HG03439 (cell line): ENCODE results near the gene PARP9.

Source experiments
- ATAC-seq: cut with Tn5 transposase; IDR thresholded peaks from one replicate; pipeline ENCODE4 v1.9.1; 2021; ENCODE audit warnings: mild to moderate bottlenecking, moderate library complexity; ENCODE audit not compliant: unreplicated experiment

Gene PARP9

GRCh38 chr3:122564155-122564912, at the start of gene PARP9, which contains the start of gene DTX3L:
Gene PARP9 (minus strand): TSS chr3:122564300. CDS start chr3:122559620, 4,680 bp downstream.
Gene DTX3L (plus strand): TSS chr3:122564338. CDS start chr3:122564427, 89 bp downstream.
- ATAC-seq, result peak; percentile 68

- no peak for ATAC-seq
Observed at GRCh38 chr3:122612696-122613095, 48.6 kb upstream of the PARP9 start.

- ATAC-seq, result peak; percentile 92
Observed at GRCh38 chr3:122609798-122610559, 45.9 kb upstream of the PARP9 start.

GRCh38 chr3:122608916-122609315, 44.8 kb upstream of the PARP9 start:
- ATAC-seq, result no peak

GRCh38 chr3:122606330-122606729, 42.2 kb upstream of the PARP9 start:
- ATAC-seq, result no peak

GRCh38 chr3:122603056-122603455, 39.0 kb upstream of the PARP9 start:
- ATAC-seq, result no peak

- ATAC-seq, result no peak
Observed at GRCh38 chr3:122602011-122602710, 38.1 kb upstream of the PARP9 start.

GRCh38 chr3:122598556-122598955, 34.5 kb upstream of the PARP9 start:
- no peak for ATAC-seq

GRCh38 chr3:122598151-122598550, 34.1 kb upstream of the PARP9 start:
- no peak for ATAC-seq

- no peak for ATAC-seq
Observed at GRCh38 chr3:122594025-122594424, 29.9 kb upstream of the PARP9 start.

- no peak for ATAC-seq
Observed at GRCh38 chr3:122590610-122591009, 26.5 kb upstream of the PARP9 start.

GRCh38 chr3:122589297-122589696, 25.2 kb upstream of the PARP9 start:
- no peak for ATAC-seq

- no peak for ATAC-seq
Observed at GRCh38 chr3:122587572-122587971, 23.5 kb upstream of the PARP9 start.

GRCh38 chr3:122586773-122587485, 22.8 kb upstream of the PARP9 start:
- ATAC-seq, result no peak

GRCh38 chr3:122586098-122586497, 22.0 kb upstream of the PARP9 start:
- no peak for ATAC-seq

GRCh38 chr3:122582390-122582789, 18.3 kb upstream of the PARP9 start:
- no peak for ATAC-seq

GRCh38 chr3:122581622-122582021, 17.5 kb upstream of the PARP9 start:
- ATAC-seq, result no peak

GRCh38 chr3:122580470-122580869, 16.4 kb upstream of the PARP9 start:
- ATAC-seq, result no peak

GRCh38 chr3:122578069-122578740, 14.1 kb upstream of the PARP9 start:
- ATAC-seq, result no peak

GRCh38 chr3:122577409-122578031, 13.4 kb upstream of the PARP9 start, which contains the start of gene PARP15:
Gene PARP15 (plus strand): TSS chr3:122577650. CDS start chr3:122577668, 18 bp downstream.
- ATAC-seq, result no peak
